ENCODE results near the gene GSTM4. TPM values are rescaled to one million over a fixed set of nuclear protein-coding genes. Genes with fewer than 3 reads are reported as not detected.
A peak's percentile ranks its signal among the peaks of the same experiment; 100 is the strongest.

Gene GSTM4
- total and polyA plus RNA-seq, 4 donors = 12.2 to 42.8 (median 30.9) TPM

GRCh38 chr1:109634771-109635750 is 20.8 kb upstream of the GSTM4 start:
- peak; percentile 28 for DNase-seq (ENCODE audit: low spot score)
- no peak overlapping the region for H3K9ac ChIP-seq (ENCODE audit: low read depth in 1 of 2, low read length in 2 of 2)
- TF ChIP-seq SP1 (IDR thresholded peaks at IDR 0.05) (no peak), ATF3 (IDR thresholded peaks at IDR 0.05) (no peak)
- H3K4me3 ChIP-seq (ENCODE audit: low read depth in 1 of 3, low read length in 3 of 3) = no peak overlapping the region
- peaks cover 0 to 9% (median 4%) of the 10 kb centered on the region in 4 donors for H3K4me1 ChIP-seq (ENCODE audit: control insufficient read depth in 4 of 4, insufficient read depth in 4 of 4, low read length in 3 of 4)
- 73% methylated on average over 13 of the region's 13 CpGs for WGBS
- no peaks in the 10 kb centered on the region for H3K27me3 ChIP-seq (ENCODE audit: control insufficient read depth in 4 of 4, insufficient read depth in 4 of 4, low read length in 3 of 4)
- no peak overlapping the region for H3K27ac ChIP-seq (ENCODE audit: low read depth in 1 of 2, low read length in 2 of 2)
- H3K9me3 ChIP-seq (ENCODE audit: control insufficient read depth in 4 of 4, low read length in 3 of 4) = no peaks in the 10 kb centered on the region
- H3K36me3 ChIP-seq (ENCODE audit: control insufficient read depth in 4 of 4, insufficient read depth in 3 of 4, low read depth in 1 of 4, low read length in 3 of 4) = peaks cover 3 to 18% (median 6%) of the 10 kb centered on the region in 4 donors

- DNase-seq (ENCODE audit: low spot score) = no peak
- Histone ChIP-seq H3K9me3 (ENCODE audit: control insufficient read depth in 4 of 4, low read length in 3 of 4) (no peaks in the 10 kb centered on the region), H3K4me1 (ENCODE audit: control insufficient read depth in 4 of 4, insufficient read depth in 4 of 4, low read length in 3 of 4) (peaks cover 0 to 9% (median 4%) of the 10 kb centered on the region in 4 donors), H3K27ac (ENCODE audit: low read depth in 1 of 2, low read length in 2 of 2) (no peak overlapping the region), H3K36me3 (ENCODE audit: control insufficient read depth in 4 of 4, insufficient read depth in 3 of 4, low read depth in 1 of 4, low read length in 3 of 4) (peaks cover 3 to 14% (median 4%) of the 10 kb centered on the region in 4 donors), H3K4me3 (ENCODE audit: low read depth in 1 of 3, low read length in 3 of 3) (no peak overlapping the region), H3K9ac (ENCODE audit: low read depth in 1 of 2, low read length in 2 of 2) (no peak overlapping the region), H3K27me3 (ENCODE audit: control insufficient read depth in 4 of 4, insufficient read depth in 4 of 4, low read length in 3 of 4) (no peaks in the 10 kb centered on the region)
- 92% methylated on average over 2 of the region's 2 CpGs for WGBS
- TF ChIP-seq NR2F2 (IDR thresholded peaks at IDR 0.05) (no peak), RAD21 (IDR thresholded peaks at IDR 0.05) (no peak), FOXA1 (IDR thresholded peaks at IDR 0.05) (no peak), EGR1 (IDR thresholded peaks at IDR 0.05; ENCODE audit: low read depth in 2 of 2) (no peak), MAX (IDR thresholded peaks at IDR 0.05) (no peak)
These were observed 20.1 kb upstream of the GSTM4 start for GRCh38 chr1:109635862-109636200.

- no peak overlapping the region for H3K9ac ChIP-seq (ENCODE audit: low read depth in 1 of 2, low read length in 2 of 2)
- H3K36me3 ChIP-seq (ENCODE audit: control insufficient read depth in 4 of 4, insufficient read depth in 3 of 4, low read depth in 1 of 4, low read length in 3 of 4) = peaks cover 0 to 8% (median 2%) of the 10 kb centered on the region in 4 donors
- DNase-seq (ENCODE audit: low spot score) = no peak
- H3K9me3 ChIP-seq (ENCODE audit: control insufficient read depth in 4 of 4, low read length in 3 of 4) = no peaks in the 10 kb centered on the region
- H3K27ac ChIP-seq (ENCODE audit: low read depth in 1 of 2, low read length in 2 of 2) = no peak overlapping the region
- peaks cover 0 to 9% (median 4%) of the 10 kb centered on the region in 4 donors for H3K4me1 ChIP-seq (ENCODE audit: control insufficient read depth in 4 of 4, insufficient read depth in 4 of 4, low read length in 3 of 4)
- no peak overlapping the region for H3K4me3 ChIP-seq (ENCODE audit: low read depth in 1 of 3, low read length in 3 of 3)
- WGBS = 54% methylated on average over 9 of the region's 9 CpGs
- no peaks in the 10 kb centered on the region for H3K27me3 ChIP-seq (ENCODE audit: control insufficient read depth in 4 of 4, insufficient read depth in 4 of 4, low read length in 3 of 4)
- TF ChIP-seq FOXA1 (IDR thresholded peaks at IDR 0.05) = no peak
- no peak for TF ChIP-seq ZBTB33 (IDR thresholded peaks at IDR 0.05)
- no peak for TF ChIP-seq GABPA (IDR thresholded peaks at IDR 0.05 in 1 of 2, conservative IDR thresholded peaks at IDR 0.05 in 1 of 2)
- TF ChIP-seq MAX (IDR thresholded peaks at IDR 0.05) = no peak
- peak in 1 of 2 donors; percentile 17 for TF ChIP-seq HNF4A (conservative IDR thresholded peaks at IDR 0.05)
- peak in 1 of 2 donors; percentile 11 for TF ChIP-seq RXRA (IDR thresholded peaks at IDR 0.05)
- no peak for TF ChIP-seq YY1 (IDR thresholded peaks at IDR 0.05)
- TF ChIP-seq JUND (IDR thresholded peaks at IDR 0.05) = peak in 1 of 2 donors; percentile 66
- TF ChIP-seq SP1 (IDR thresholded peaks at IDR 0.05) = no peak
- TF ChIP-seq NR2F2 (IDR thresholded peaks at IDR 0.05) = no peak
- no peak for TF ChIP-seq TAF1 (conservative IDR thresholded peaks at IDR 0.05)
- TF ChIP-seq FOXA2 (IDR thresholded peaks at IDR 0.05) = no peak
- TF ChIP-seq ATF3 (IDR thresholded peaks at IDR 0.05) = peak; percentile 23
- TF ChIP-seq HNF4G (IDR thresholded peaks at IDR 0.05) = no peak
- TF ChIP-seq REST (IDR thresholded peaks at IDR 0.05) = no peak
- TF ChIP-seq EGR1 (IDR thresholded peaks at IDR 0.05; ENCODE audit: low read depth in 2 of 2) = no peak
These were observed 19.5 kb upstream of the GSTM4 start for GRCh38 chr1:109636201-109636952.
